H1 (cell line): ENCODE measurements around the gene STX18. TPM values are rescaled to one million over a fixed set of nuclear protein-coding genes. Genes with fewer than 3 reads are reported as not detected.

Experiments
- CTCF ChIA-PET: fragments of 300-600 bp; sonication (Branson Sonifier 250); formaldehyde crosslinking; loops from one replicate; lab custom pipeline; 2021; ENCODE audit not compliant: partially characterized antibody; lab: Charles Lee
- POLR2A ChIA-PET: fragments of 300-600 bp; sonication (Branson Sonifier 250); formaldehyde crosslinking; loops from one replicate; lab custom pipeline; 2021; ENCODE audit warnings: inconsistent platforms; ENCODE audit not compliant: partially characterized antibody; lab: Charles Lee
- DNase-seq, 2 experiments: peaks; one replicate each; pipeline versions ENCODE4 v3.0.0 to v3.0.0-alpha.2; 2010 to 2022; ENCODE audit warnings: low spot score in 2 of 2, low read depth in 1 of 2, mixed read lengths in 1 of 2
- FAIRE-seq: peaks from 2 replicates; lab custom pipeline; 2011; peaks lifted over from hg19 to GRCh38; lab: Jason Lieb, UNC
- H2AFZ ChIP-seq: 2 replicates; pipeline ENCODE4 v1.8.1; 2012; ENCODE audit warnings: low read length, inconsistent platforms
- H2AK5ac ChIP-seq: 2 replicates; pipeline ENCODE4 v1.6.1; 2013; ENCODE audit warnings: low read depth, low read length
- H2BK120ac ChIP-seq: replicated peaks from 2 replicates; pipeline ENCODE3; 2013; ENCODE audit warnings: low read depth, low read length, inconsistent platforms
- H2BK12ac ChIP-seq: 2 replicates; pipeline ENCODE4 v1.6.1; 2013; ENCODE audit warnings: low read depth, low read length
- H2BK15ac ChIP-seq: 2 replicates; pipeline ENCODE4 v1.6.1; 2013; ENCODE audit warnings: low read length
- H2BK20ac ChIP-seq: 2 replicates; pipeline ENCODE4 v1.6.1; 2013; ENCODE audit warnings: low read length
- H2BK5ac ChIP-seq: 2 replicates; pipeline ENCODE4 v1.6.1; 2013; ENCODE audit warnings: low read depth, low read length
- H3K14ac ChIP-seq: 2 replicates; pipeline ENCODE4 v1.6.1; 2013; ENCODE audit warnings: inconsistent platforms; ENCODE audit not compliant: insufficient read length
- H3K18ac ChIP-seq: 2 replicates; pipeline ENCODE4 v1.6.1; 2013; ENCODE audit warnings: low read length; ENCODE audit errors: extremely low read depth
- H3K23ac ChIP-seq: 2 replicates; pipeline ENCODE4 v1.6.1; 2013; ENCODE audit warnings: inconsistent platforms; ENCODE audit not compliant: insufficient read length
- H3K23me2 ChIP-seq: 2 replicates; pipeline ENCODE4 v1.6.1; 2013; ENCODE audit warnings: low read depth, low read length
- H3K27ac ChIP-seq: 2 replicates; pipeline ENCODE4 v1.6.1; 2011; ENCODE audit warnings: low read depth, low read length, inconsistent platforms
- H3K27me3 ChIP-seq, 4 experiments: replicated peaks in 1 of 4; 1 replicate in 1 of 4; 2 replicates in 3 of 4; pipeline versions ENCODE4 v1.6.1 to v1.8.1; 2011 to 2013; ENCODE audit warnings: low read length in 3 of 4, mild to moderate bottlenecking in 3 of 4, inconsistent platforms in 2 of 4, mixed read lengths in 2 of 4, moderate library complexity in 1 of 4; ENCODE audit not compliant: control insufficient read depth in 3 of 4, insufficient read depth in 3 of 4; ENCODE audit errors: extremely low read depth in 1 of 4
- H3K36me3 ChIP-seq, 4 experiments: 2 replicates each; pipeline versions ENCODE4 v1.6.1 to v1.8.1; 2011 to 2013; ENCODE audit warnings: mild to moderate bottlenecking in 4 of 4, low read length in 3 of 4, moderate library complexity in 2 of 4, control low read depth in 1 of 4, inconsistent platforms in 1 of 4; ENCODE audit not compliant: insufficient read depth in 4 of 4, control insufficient read depth in 2 of 4
- H3K4ac ChIP-seq: replicated peaks from 2 replicates; pipeline ENCODE3; 2013; ENCODE audit warnings: low read length, low read depth, mixed read lengths, inconsistent platforms; ENCODE audit not compliant: insufficient read length
- H3K4me1 ChIP-seq, 4 experiments: replicated peaks in 1 of 4; 1 replicate in 1 of 4; 2 replicates in 3 of 4; pipeline versions ENCODE4 v1.6.1 to v1.8.1; 2011 to 2013; ENCODE audit warnings: low read length in 3 of 4, inconsistent platforms in 2 of 4, mixed read lengths in 1 of 4; ENCODE audit not compliant: insufficient read depth in 4 of 4, control insufficient read depth in 3 of 4
- H3K4me2 ChIP-seq, 2 experiments: 2 replicates each; pipeline versions ENCODE4 v1.6.1 to v1.8.1; 2011 to 2013; ENCODE audit warnings: low read depth in 2 of 2, low read length in 2 of 2, control low read depth in 1 of 2, inconsistent platforms in 1 of 2, mild to moderate bottlenecking in 1 of 2; ENCODE audit not compliant: insufficient read depth in 1 of 2
- H3K4me3 ChIP-seq, 4 experiments: fragments of 200-600, 300-600 bp in 1 of 4; sonication (generic), shearing (Covaris generic), sonication (Bioruptor Twin) in 1 of 4; 2 replicates each; pipeline versions ENCODE4 v1.5.1 to v1.8.1; 2011 to 2016; ENCODE audit warnings: low read length in 4 of 4, low read depth in 3 of 4, control low read depth in 2 of 4, inconsistent platforms in 2 of 4, mild to moderate bottlenecking in 2 of 4, mixed read lengths in 1 of 4, moderate library complexity in 1 of 4; ENCODE audit not compliant: insufficient read depth in 2 of 4; ENCODE audit errors: extremely low read depth in 1 of 4
- H3K56ac ChIP-seq: replicated peaks from 2 replicates; pipeline ENCODE3; 2013; ENCODE audit warnings: low read depth, mild to moderate bottlenecking, mixed read lengths, low read length, inconsistent platforms; ENCODE audit not compliant: insufficient read length
- H3K79me1 ChIP-seq: 2 replicates; pipeline ENCODE4 v1.6.1; 2013; ENCODE audit warnings: low read depth, low read length, control low read depth
- H3K79me2 ChIP-seq, 2 experiments: 2 replicates each; pipeline versions ENCODE4 v1.6.1 to v1.8.1; 2012 to 2013; ENCODE audit warnings: low read length in 2 of 2, mild to moderate bottlenecking in 2 of 2, inconsistent platforms in 1 of 2; ENCODE audit not compliant: insufficient read depth in 2 of 2, control insufficient read depth in 1 of 2
- H3K9ac ChIP-seq, 4 experiments: replicated peaks in 1 of 4; 1 replicate in 1 of 4; 2 replicates in 3 of 4; pipeline versions ENCODE4 v1.6.1 to v1.8.1; 2011 to 2013; ENCODE audit warnings: low read depth in 3 of 4, low read length in 3 of 4, control low read depth in 2 of 4, mild to moderate bottlenecking in 2 of 4, moderate library complexity in 2 of 4, inconsistent platforms in 1 of 4; ENCODE audit errors: extremely low read depth in 1 of 4
- H3K9me3 ChIP-seq, 2 experiments: 2 replicates each; pipeline versions ENCODE4 v1.6.1 to v1.8.1; 2012 to 2013; ENCODE audit warnings: mild to moderate bottlenecking in 2 of 2, moderate library complexity in 2 of 2, control low read depth in 1 of 2, inconsistent platforms in 1 of 2, low read depth in 1 of 2, low read length in 1 of 2, mixed read lengths in 1 of 2; ENCODE audit not compliant: insufficient read depth in 2 of 2
- H4K20me1 ChIP-seq, 2 experiments: replicated peaks in 1 of 2; 2 replicates each; pipeline versions ENCODE3 to v1.8.1; 2011 to 2013; ENCODE audit warnings: inconsistent platforms in 2 of 2, low read length in 2 of 2, mild to moderate bottlenecking in 1 of 2; ENCODE audit not compliant: insufficient read depth in 2 of 2, control insufficient read depth in 1 of 2
- H4K5ac ChIP-seq: 2 replicates; pipeline ENCODE4 v1.6.1; 2013; ENCODE audit warnings: low read length, low read depth, mixed read lengths, inconsistent platforms; ENCODE audit not compliant: insufficient read length
- H4K8ac ChIP-seq: 2 replicates; pipeline ENCODE4 v1.8.0; 2013; ENCODE audit warnings: mild to moderate bottlenecking, moderate library complexity, low read length, inconsistent platforms; ENCODE audit not compliant: insufficient read depth; ENCODE audit errors: extremely low read depth
- H4K91ac ChIP-seq: replicated peaks from 2 replicates; pipeline ENCODE3; 2013; ENCODE audit warnings: low read length, mixed read lengths, inconsistent platforms; ENCODE audit not compliant: insufficient read length
- BCL11A ChIP-seq, 2 experiments: IDR thresholded peaks; one replicate each; pipeline ENCODE4 v1.6.1; 2011; ENCODE audit warnings: low read depth in 2 of 2, low read length in 2 of 2, mild to moderate bottlenecking in 2 of 2
- KDM4A ChIP-seq: IDR thresholded peaks from one replicate; pipeline ENCODE4 v1.7.1; 2012; ENCODE audit warnings: low read depth, mild to moderate bottlenecking, moderate library complexity, low read length, inconsistent platforms; ENCODE audit not compliant: severe bottlenecking
- NANOG ChIP-seq: IDR thresholded peaks from 2 replicates; pipeline ENCODE4 v1.6.1; 2011; ENCODE audit warnings: low read length, low read depth, mild to moderate bottlenecking, inconsistent platforms; ENCODE audit not compliant: insufficient read depth, poor library complexity, severe bottlenecking
- POLR2A ChIP-seq, 2 experiments: IDR thresholded peaks; 1 replicate in 1 of 2; 2 replicates in 1 of 2; pipeline ENCODE4 v1.6.1; 2011; ENCODE audit warnings: low read depth in 2 of 2, low read length in 2 of 2, mild to moderate bottlenecking in 2 of 2; ENCODE audit errors: control extremely low read depth in 1 of 2
- RAD21 ChIP-seq, 2 experiments: IDR thresholded peaks in 1 of 2; conservative IDR thresholded peaks in 1 of 2; 2 replicates each; pipeline ENCODE4 v1.6.1; 2011; ENCODE audit warnings: low read depth in 2 of 2, low read length in 2 of 2, improper control_type of control experiment in 1 of 2, inconsistent platforms in 1 of 2, mild to moderate bottlenecking in 1 of 2, moderate library complexity in 1 of 2
- TAF7 ChIP-seq: optimal IDR thresholded peaks from 2 replicates; pipeline ENCODE3; 2011; ENCODE audit warnings: low read depth, mild to moderate bottlenecking, inconsistent platforms, low read length, moderate library complexity, borderline replicate concordance
- WGBS, 2 experiments: shearing (Covaris generic) in 1 of 2; methylation state at CpG; one replicate each; pipeline versions ENCODE4 v1.1.6 to v1.1.7; 2013 to 2015; ENCODE audit warnings: low lambda C conversion rate in 2 of 2, mixed read lengths in 2 of 2, inconsistent platforms in 1 of 2, low coverage in 1 of 2, missing lambda C conversion rate in 1 of 2; ENCODE audit not compliant: insufficient replicate concordance in 2 of 2, insufficient coverage in 1 of 2, insufficient read length in 1 of 2; ENCODE audit errors: extremely low coverage in 1 of 2, missing lambda C conversion rate in 1 of 2; 5-methylcytosine and 5-hydroxymethylcytosine counted together
- polyA plus RNA-seq, 7 experiments: library from polyadenylated mRNA; depleted of rRNA in 3 of 7; stranded (reverse) in 5 of 7; unstranded in 2 of 7; fragments of >200 nt in 5 of 7; fragments of 200-250 nt in 2 of 7; gene quantifications; 1 replicate in 5 of 7; 2 replicates in 1 of 7; 4 replicates in 1 of 7; pipeline versions ENCODE4 v1.2.1 to v1.2.3, GENCODE V29; 2011 to 2013; ENCODE audit warnings: missing spikeins in 2 of 7, mixed read lengths in 2 of 7
- total RNA-seq: library from RNA; stranded (reverse); fragmentation: NEBNext Ultra II Directional; extraction: Animal tissue kit (Norgen Biotek cat#: 25700); gene quantifications from 2 replicates; pipeline ENCODE4 v1.2.1, GENCODE V29; 2021
- TF ChIP-seq, protein P1 (sequence below), 3 experiments: IDR thresholded peaks; 1 replicate in 2 of 3; 2 replicates in 1 of 3; pipeline versions ENCODE4 v1.5.1 to v1.6.1; 2011; ENCODE audit warnings: low read length in 3 of 3, mild to moderate bottlenecking in 3 of 3, inconsistent platforms in 2 of 3, low read depth in 1 of 3, moderate library complexity in 1 of 3; ENCODE audit not compliant: insufficient read depth in 1 of 3; ENCODE audit errors: control extremely low read depth in 1 of 3
- TF ChIP-seq, protein P2 (sequence below): IDR thresholded peaks from 2 replicates; pipeline ENCODE4 v1.6.1; 2012; ENCODE audit warnings: inconsistent platforms
- TF ChIP-seq, protein P3 (sequence below): IDR thresholded peaks from 2 replicates; pipeline ENCODE4 v1.6.1; 2012; ENCODE audit warnings: inconsistent platforms

The STX18 gene
- total and polyA plus RNA-seq, 2 of the 8 experiments (the other 6 are each of a cell fraction or from before 2014, with no cell fraction given): 14.6 to 18.3 TPM

DNA sequence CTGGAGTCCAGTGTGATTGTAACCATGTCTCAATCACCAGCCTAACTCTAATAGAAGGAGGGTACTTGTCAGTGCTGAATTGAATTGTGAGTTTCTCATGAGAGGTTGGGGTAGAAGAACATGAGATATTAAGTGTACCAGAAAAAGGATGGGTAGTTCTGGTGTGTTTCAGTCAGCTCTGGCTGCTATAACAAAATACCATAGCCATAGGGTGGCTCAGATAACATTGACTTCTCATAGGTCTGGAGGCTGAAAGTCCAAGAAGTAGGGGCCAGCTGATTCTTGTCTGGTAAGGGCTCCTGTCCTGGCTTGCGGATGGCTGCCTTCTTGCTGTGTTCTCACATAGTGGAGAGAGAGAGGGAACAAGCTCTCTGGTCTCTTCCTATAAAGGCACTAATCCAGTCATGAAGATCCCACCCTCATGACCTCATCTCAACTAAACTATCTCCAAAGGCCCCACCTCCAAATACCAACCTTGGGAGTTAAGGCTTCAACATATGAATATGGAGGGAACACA, 35.6 kb upstream of the STX18 start:
- H3K9ac ChIP-seq: no peak overlapping the region
- H4K8ac ChIP-seq: no peak overlapping the region
- 93% methylated on average over 1 of the region's 1 CpG; no CpG with 5 or more reads in 1 of the 2 experiments for WGBS, 2 experiments
- CTCF ChIA-PET: interaction anchor here (1.1 to 3.1 kb wide), 4 partner anchors 13 to 70 kb away, joined by 3 to 12 read pairs (median 3); no protein-coding TSS in a partner anchor
- H3K79me2 ChIP-seq: no peaks in the 10 kb centered on the region; a peak in 1 of 4 replicates
- FAIRE-seq: no peak
- no peak overlapping the region for H2BK120ac ChIP-seq
- no peak overlapping the region for H3K23ac ChIP-seq
- H2AFZ ChIP-seq: no peak overlapping the region
- no peak overlapping the region for H2BK5ac ChIP-seq
- H3K36me3 ChIP-seq: no peaks in the 10 kb centered on the region
- no peak overlapping the region for H4K5ac ChIP-seq
- H3K79me1 ChIP-seq: no peaks in the 10 kb centered on the region
- POLR2A ChIA-PET: no interaction called here
- no peak overlapping the region for H2AK5ac ChIP-seq
- no peak overlapping the region for H3K27ac ChIP-seq
- H3K27me3 ChIP-seq: peaks cover 0 to 27% (median 16%) of the 10 kb centered on the region in 4 experiments; a peak in 6 of 7 replicates
- H3K9me3 ChIP-seq: no peaks in the 10 kb centered on the region
- H4K91ac ChIP-seq: no peak overlapping the region
- no peak overlapping the region for H2BK15ac ChIP-seq
- H3K14ac ChIP-seq: no peak overlapping the region
- H3K4me3 ChIP-seq: no peak overlapping the region
- no peak overlapping the region for H3K4me2 ChIP-seq
- DNase-seq: no peak
- H3K4ac ChIP-seq: no peak overlapping the region
- no peak overlapping the region for H3K18ac ChIP-seq
- peaks cover 10 to 21% of the 10 kb centered on the region in 2 experiments for H4K20me1 ChIP-seq
- H2BK20ac ChIP-seq: no peak overlapping the region
- peaks cover 4 to 12% (median 7%) of the 10 kb centered on the region in 4 experiments; a peak in 4 of 7 replicates for H3K4me1 ChIP-seq
- no peak overlapping the region for H3K56ac ChIP-seq
- H3K23me2 ChIP-seq: peaks cover 4% of the 10 kb centered on the region; the same call in 1 of the 2 replicates
- H2BK12ac ChIP-seq: no peak overlapping the region
- TF ChIP-seq KDM4A: no peak
- no peak for TF ChIP-seq POLR2A (IDR thresholded peaks at IDR 0.05; ENCODE audit: control extremely low read depth in 1 of 2, low read depth in 2 of 2, low read length in 2 of 2)
- TF ChIP-seq, protein P1, sequence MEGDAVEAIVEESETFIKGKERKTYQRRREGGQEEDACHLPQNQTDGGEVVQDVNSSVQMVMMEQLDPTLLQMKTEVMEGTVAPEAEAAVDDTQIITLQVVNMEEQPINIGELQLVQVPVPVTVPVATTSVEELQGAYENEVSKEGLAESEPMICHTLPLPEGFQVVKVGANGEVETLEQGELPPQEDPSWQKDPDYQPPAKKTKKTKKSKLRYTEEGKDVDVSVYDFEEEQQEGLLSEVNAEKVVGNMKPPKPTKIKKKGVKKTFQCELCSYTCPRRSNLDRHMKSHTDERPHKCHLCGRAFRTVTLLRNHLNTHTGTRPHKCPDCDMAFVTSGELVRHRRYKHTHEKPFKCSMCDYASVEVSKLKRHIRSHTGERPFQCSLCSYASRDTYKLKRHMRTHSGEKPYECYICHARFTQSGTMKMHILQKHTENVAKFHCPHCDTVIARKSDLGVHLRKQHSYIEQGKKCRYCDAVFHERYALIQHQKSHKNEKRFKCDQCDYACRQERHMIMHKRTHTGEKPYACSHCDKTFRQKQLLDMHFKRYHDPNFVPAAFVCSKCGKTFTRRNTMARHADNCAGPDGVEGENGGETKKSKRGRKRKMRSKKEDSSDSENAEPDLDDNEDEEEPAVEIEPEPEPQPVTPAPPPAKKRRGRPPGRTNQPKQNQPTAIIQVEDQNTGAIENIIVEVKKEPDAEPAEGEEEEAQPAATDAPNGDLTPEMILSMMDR (IDR thresholded peaks at IDR 0.05; ENCODE audit: control extremely low read depth in 1 of 3, insufficient read depth in 1 of 3, low read depth in 1 of 3, low read length in 3 of 3): no peak
- no peak for TF ChIP-seq NANOG
- TF ChIP-seq, protein P2, sequence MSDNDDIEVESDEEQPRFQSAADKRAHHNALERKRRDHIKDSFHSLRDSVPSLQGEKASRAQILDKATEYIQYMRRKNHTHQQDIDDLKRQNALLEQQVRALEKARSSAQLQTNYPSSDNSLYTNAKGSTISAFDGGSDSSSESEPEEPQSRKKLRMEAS: no peak
- no peak for TF ChIP-seq BCL11A (IDR thresholded peaks at IDR 0.05; ENCODE audit: low read depth in 2 of 2, low read length in 2 of 2)
- no peak for TF ChIP-seq TAF7
- TF ChIP-seq RAD21 (IDR thresholded peaks at IDR 0.05 in 1 of 2, conservative IDR thresholded peaks at IDR 0.05 in 1 of 2; ENCODE audit: low read depth in 2 of 2, low read length in 2 of 2): no peak
- TF ChIP-seq, protein P3, sequence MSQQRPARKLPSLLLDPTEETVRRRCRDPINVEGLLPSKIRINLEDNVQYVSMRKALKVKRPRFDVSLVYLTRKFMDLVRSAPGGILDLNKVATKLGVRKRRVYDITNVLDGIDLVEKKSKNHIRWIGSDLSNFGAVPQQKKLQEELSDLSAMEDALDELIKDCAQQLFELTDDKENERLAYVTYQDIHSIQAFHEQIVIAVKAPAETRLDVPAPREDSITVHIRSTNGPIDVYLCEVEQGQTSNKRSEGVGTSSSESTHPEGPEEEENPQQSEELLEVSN: no peak
